Adrenal gland (tissue), 12 donors: ENCODE data around the gene AP1B1. TPM values are rescaled to one million over a fixed set of nuclear protein-coding genes. Genes with fewer than 3 reads are reported as not detected.

ENCODE experiments used
- DNase-seq, 7 donors: peaks; one replicate each; pipeline ENCODE4 v3.0.0-alpha.2; 2019 to 2020
- H3K27ac ChIP-seq, 5 donors: fragments of 200-600 bp; sonication (generic) in 4 of 5; 1 replicate in 3 of 5; 2 replicates in 2 of 5; pipeline versions ENCODE4 v1.5.1 to v1.8.0; 2016 to 2020; ENCODE audit warnings: mild to moderate bottlenecking in 1 of 5
- H3K27me3 ChIP-seq: fragments of 200-600 bp; 2 replicates; pipeline ENCODE4 v1.8.0; 2021
- H3K36me3 ChIP-seq, 2 donors: fragments of 200-600 bp; replicated peaks in 1 of 2; 1 replicate in 1 of 2; 2 replicates in 1 of 2; pipeline versions ENCODE4 v1.5.1 to v1.8.0; 2018 to 2022
- H3K4me1 ChIP-seq, 2 donors: fragments of 200-600 bp; replicated peaks in 1 of 2; 1 replicate in 1 of 2; 2 replicates in 1 of 2; pipeline versions ENCODE4 v1.5.1 to v1.8.0; 2018 to 2021
- H3K4me3 ChIP-seq, 4 donors: fragments of 200-600 bp; sonication (generic) in 3 of 4; one replicate each; pipeline ENCODE4 v1.5.1; 2016 to 2018
- H3K9me3 ChIP-seq, 3 donors: fragments of 200-600 bp; sonication (generic) in 1 of 3; replicated peaks in 1 of 3; 1 replicate in 2 of 3; 2 replicates in 1 of 3; pipeline versions ENCODE4 v1.5.1 to v1.8.0; 2016 to 2021
- POLR2A ChIP-seq, 2 donors: fragments of 450-650 bp; IDR thresholded peaks; one replicate each; pipeline ENCODE4 v1.6.1; 2017; ENCODE audit warnings: antibody characterized with exemption in 2 of 2, mild to moderate bottlenecking in 2 of 2, moderate library complexity in 1 of 2
- WGBS, 4 donors: extraction: QIAGEN DNeasy Blood & Tissue Kit in 2 of 4; methylation state at CpG; one replicate each; pipeline versions ENCODE4 v1.1.5 to v1.1.7; 2013 to 2017; 5-methylcytosine and 5-hydroxymethylcytosine counted together
- intact Hi-C, 2 donors: fragments of 100-400 bp; cut with DNase I; formaldehyde crosslinking; loops; one replicate each; pipeline versions ENCODE4 v1.14.1 to v1.15.0; 2022 to 2023
- polyA plus RNA-seq, 3 donors: library from polyadenylated mRNA; stranded (reverse); fragments of 200-250 nt in 2 of 3; fragments of 350-450 nt in 1 of 3; fragmentation: Illumina TruSeq in 1 of 3; extraction: RNeasy Lipid Tissue Mini Kit (QIAGEN cat#74804) in 1 of 3; gene quantifications; one replicate each; pipeline ENCODE4 v1.2.3, GENCODE V29; 2013 to 2014
- total RNA-seq, 9 donors: library from RNA; depleted of rRNA in 4 of 9; stranded (reverse); fragments of >200 nt in 4 of 9; fragments of 120-200 nt in 1 of 9; fragmentation: NEBNext Ultra II Directional in 1 of 9; extraction: Animal tissue kit (Norgen Biotek cat#: 25700) in 1 of 9; gene quantifications; one replicate each; pipeline versions ENCODE4 v1.1.0 to v1.2.4, GENCODE V29; 2013 to 2023
- TF ChIP-seq, protein P1 (sequence below), 6 experiments: fragments of 450-650 bp in 4 of 6; fragments of 200-600 bp in 2 of 6; sonication (generic) in 1 of 6; IDR thresholded peaks; 1 replicate in 5 of 6; 2 replicates in 1 of 6; pipeline versions ENCODE4 v1.5.1 to v1.8.0; 2016 to 2021; ENCODE audit warnings: antibody characterized with exemption in 6 of 6, mild to moderate bottlenecking in 2 of 6, moderate library complexity in 1 of 6
- donor health status: healthy with polysubstance abuse.
- donor health status: Bipolar disorder and iron deficiency.
- donor health status: DM: yes; HTN: yes; CAD: no.
- donor health status: DM: no; HTN: no; CAD: no.
- donor health status: DM: no; HTN: no; CAD: no.
- donor health status: DM: yes; HTN: yes; CAD: no.

The AP1B1 gene
- total and polyA plus RNA-seq, 12 donors, result 47.6 to 190 (median 109) TPM

- H3K27ac ChIP-seq, result no peak overlapping the region
- TF ChIP-seq POLR2A (IDR thresholded peaks at IDR 0.05), result no peak
- TF ChIP-seq, protein P1, sequence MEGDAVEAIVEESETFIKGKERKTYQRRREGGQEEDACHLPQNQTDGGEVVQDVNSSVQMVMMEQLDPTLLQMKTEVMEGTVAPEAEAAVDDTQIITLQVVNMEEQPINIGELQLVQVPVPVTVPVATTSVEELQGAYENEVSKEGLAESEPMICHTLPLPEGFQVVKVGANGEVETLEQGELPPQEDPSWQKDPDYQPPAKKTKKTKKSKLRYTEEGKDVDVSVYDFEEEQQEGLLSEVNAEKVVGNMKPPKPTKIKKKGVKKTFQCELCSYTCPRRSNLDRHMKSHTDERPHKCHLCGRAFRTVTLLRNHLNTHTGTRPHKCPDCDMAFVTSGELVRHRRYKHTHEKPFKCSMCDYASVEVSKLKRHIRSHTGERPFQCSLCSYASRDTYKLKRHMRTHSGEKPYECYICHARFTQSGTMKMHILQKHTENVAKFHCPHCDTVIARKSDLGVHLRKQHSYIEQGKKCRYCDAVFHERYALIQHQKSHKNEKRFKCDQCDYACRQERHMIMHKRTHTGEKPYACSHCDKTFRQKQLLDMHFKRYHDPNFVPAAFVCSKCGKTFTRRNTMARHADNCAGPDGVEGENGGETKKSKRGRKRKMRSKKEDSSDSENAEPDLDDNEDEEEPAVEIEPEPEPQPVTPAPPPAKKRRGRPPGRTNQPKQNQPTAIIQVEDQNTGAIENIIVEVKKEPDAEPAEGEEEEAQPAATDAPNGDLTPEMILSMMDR (IDR thresholded peaks at IDR 0.05), result no peak
- no peak for DNase-seq
- no peaks in the 10 kb centered on the region for H3K9me3 ChIP-seq
- H3K27me3 ChIP-seq, result no peaks in the 10 kb centered on the region
- intact Hi-C loops, result no loop called here
- H3K36me3 ChIP-seq, result peaks cover 0 to 51% of the 10 kb centered on the region in 2 donors
- no peak overlapping the region for H3K4me3 ChIP-seq
- peaks cover 11 to 20% of the 10 kb centered on the region in 2 donors for H3K4me1 ChIP-seq
- 78 to 91% (median 85%) methylated on average over 2 to 5 of the region's 5 CpGs for WGBS, 4 donors
These were observed 60.3 kb downstream of the AP1B1 start for GRCh38 chr22:29328055-29328454.

DNA sequence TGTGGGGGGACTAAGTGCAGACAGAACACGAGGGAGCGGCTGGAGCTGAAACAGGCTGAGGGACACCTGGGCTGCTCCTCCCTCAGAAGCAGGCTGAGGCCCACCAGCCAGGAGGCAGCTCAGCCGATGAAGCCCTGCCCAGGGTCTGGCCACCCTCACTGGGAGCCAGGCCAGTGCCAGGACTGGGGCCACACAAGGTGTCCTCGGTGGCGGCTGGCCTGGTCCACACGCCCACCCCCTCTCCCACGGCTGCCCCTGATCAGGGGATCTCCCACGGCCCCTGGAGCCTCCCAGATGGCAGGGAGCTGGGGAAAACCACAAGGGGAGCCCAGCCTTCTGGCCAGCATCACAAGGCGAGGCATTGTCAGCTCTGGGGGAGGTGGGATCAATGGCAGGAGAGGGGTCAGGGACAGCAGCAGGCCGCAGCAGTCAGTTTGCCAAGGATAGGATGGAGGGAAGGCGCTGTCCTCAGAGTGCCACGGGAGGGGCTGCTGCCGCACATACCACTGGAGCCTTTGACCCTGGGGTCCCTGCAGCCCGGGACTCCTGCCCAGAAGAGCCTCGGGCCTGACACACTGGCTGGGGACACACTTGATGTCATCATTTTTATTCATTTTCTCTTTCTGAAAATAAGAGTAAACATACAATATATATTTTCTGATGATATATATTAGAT is 61.1 kb downstream of the AP1B1 start:
- TF ChIP-seq, protein P1 (IDR thresholded peaks at IDR 0.05), result no peak
- no peak for TF ChIP-seq POLR2A (IDR thresholded peaks at IDR 0.05)
- no peaks in the 10 kb centered on the region for H3K27me3 ChIP-seq
- intact Hi-C loops, result no loop called here
- DNase-seq, result no peak
- no peak overlapping the region for H3K4me3 ChIP-seq
- H3K4me1 ChIP-seq, result peaks cover 11 to 20% of the 10 kb centered on the region in 2 donors
- 73 to 83% (median 78%) methylated on average over 7 to 15 of the region's 15 CpGs for WGBS, 4 donors
- H3K36me3 ChIP-seq, result peaks cover 0 to 44% of the 10 kb centered on the region in 2 donors
- H3K9me3 ChIP-seq, result no peaks in the 10 kb centered on the region
- H3K27ac ChIP-seq, result no peak overlapping the region

GRCh38 chr22:29326481-29326880 is 61.9 kb downstream of the AP1B1 start:
- no peak for DNase-seq
- peaks cover 0 to 41% of the 10 kb centered on the region in 2 donors for H3K36me3 ChIP-seq
- no peak overlapping the region for H3K27ac ChIP-seq
- no peaks in the 10 kb centered on the region for H3K9me3 ChIP-seq
- H3K27me3 ChIP-seq, result no peaks in the 10 kb centered on the region
- WGBS, 4 donors, result 81 to 93% (median 89%) methylated on average over 7 to 10 of the region's 10 CpGs
- no peak overlapping the region for H3K4me3 ChIP-seq
- TF ChIP-seq, protein P1 (IDR thresholded peaks at IDR 0.05), result no peak
- peaks cover 11 to 18% of the 10 kb centered on the region in 2 donors for H3K4me1 ChIP-seq
- intact Hi-C loops, result no loop called here

DNA sequence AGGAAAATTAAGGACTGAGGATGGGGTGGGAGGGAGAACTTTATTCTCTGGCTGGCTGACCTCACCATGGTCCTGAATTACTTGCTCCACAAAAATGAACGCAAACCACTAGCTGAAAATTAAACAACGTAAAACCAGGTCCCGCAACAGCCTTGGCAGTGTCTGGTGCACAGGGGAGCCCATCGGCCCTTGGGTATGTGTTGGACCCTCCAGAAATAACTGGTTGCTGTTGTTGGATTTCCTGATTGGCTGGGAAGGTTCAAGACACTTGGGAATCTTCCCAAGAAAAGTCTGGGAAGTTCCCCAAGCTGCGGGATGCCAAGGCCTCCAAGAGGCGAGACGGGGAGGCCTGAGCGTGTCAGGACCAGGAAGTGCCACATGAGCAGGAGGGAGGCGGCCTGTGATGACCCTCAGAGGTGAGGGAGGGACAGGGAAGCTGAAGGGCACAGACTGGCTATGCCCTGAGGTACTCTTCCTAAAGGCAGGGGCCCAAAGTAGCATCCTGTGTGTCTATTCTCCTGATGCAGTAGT is 62.5 kb downstream of the AP1B1 start:
- peaks cover 0 to 34% of the 10 kb centered on the region in 2 donors for H3K36me3 ChIP-seq
- no peaks in the 10 kb centered on the region for H3K9me3 ChIP-seq
- no peak overlapping the region for H3K27ac ChIP-seq
- H3K4me1 ChIP-seq, result peaks cover 7 to 11% of the 10 kb centered on the region in 2 donors
- intact Hi-C loops, result no loop called here
- TF ChIP-seq, protein P1 (IDR thresholded peaks at IDR 0.05), result no peak
- TF ChIP-seq POLR2A (IDR thresholded peaks at IDR 0.05), result no peak
- H3K4me3 ChIP-seq, result no peak overlapping the region
- no peaks in the 10 kb centered on the region for H3K27me3 ChIP-seq
- WGBS, 4 donors, result 54 to 61% (median 57%) methylated on average over 8 to 9 of the region's 9 CpGs
- DNase-seq, result no peak
